ENCODE results near the gene HSDL2.

DNA sequence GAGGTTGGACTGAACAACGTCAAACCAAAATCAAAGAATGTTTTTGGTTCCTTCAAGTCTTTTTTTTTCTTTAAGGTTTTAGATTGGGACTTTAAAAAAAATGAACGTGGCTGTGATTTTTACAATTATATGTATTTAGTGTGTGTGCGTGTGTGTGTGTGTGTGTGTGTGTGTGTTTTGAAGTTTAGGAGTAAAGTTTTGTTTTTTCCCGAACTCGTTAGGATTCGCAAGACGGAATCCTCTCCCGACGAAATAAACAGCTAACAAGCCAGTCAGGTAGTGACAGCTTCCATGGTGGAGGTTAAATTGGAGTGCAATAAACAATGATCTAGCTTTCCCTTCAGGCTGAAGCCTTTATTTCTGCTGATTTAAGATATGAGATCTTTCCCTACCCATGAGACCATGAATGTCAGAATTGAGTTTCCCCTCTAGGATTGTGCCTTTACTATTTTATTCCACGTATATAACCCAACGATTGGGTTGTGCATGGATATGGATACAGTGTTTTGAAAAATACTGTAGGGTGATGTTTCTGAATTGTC is 108.0 kb downstream of the HSDL2 start:
- no peak for TF ChIP-seq POLR2A (IDR thresholded peaks at IDR 0.05; ENCODE audit: low read length)
- TF ChIP-seq GATA1 (IDR thresholded peaks at IDR 0.05; ENCODE audit: low read depth, low read length), result no peak
